ENCODE measurements around the gene ARMC9.
"Not testable (repeated sequence)": the region's sequence is repeated elsewhere in the genome, so short reads cannot be mapped to it uniquely, and the experiment has no call there.

ARMC9 gene

DNA sequence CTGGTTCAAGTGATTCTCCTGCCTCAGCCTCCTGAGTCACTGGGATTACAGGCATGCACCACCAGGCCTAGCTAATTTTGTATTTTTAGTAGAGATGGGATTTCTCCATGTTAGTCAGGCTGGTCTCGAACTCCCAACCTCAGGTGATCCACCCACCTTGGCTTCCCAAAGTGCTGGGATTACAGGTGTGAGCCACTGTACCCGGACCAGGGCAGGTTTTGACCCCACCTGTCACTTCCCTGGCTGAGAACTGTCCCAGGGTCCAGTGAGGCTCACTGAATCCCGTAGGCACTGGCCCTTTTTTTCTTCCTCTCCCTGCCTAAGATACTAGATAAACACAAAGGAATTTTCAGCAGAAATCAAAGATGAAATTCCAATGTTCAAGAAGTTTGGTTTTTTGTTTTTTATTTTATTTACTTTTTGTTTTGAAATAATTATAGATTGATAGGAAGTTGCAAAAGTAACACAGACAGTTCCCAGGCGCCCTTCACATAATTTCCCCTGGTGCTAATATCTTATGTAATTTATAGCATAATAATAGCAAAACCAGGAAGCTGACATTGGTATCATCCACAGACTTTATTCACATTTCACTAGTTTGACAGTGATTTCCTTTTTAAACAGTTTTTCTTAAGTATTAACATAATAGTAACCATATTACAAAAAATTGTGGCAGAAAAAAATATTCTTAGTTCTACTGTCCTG is 144.7 kb downstream of the ARMC9 start:
- Histone ChIP-seq H3K9me3 (ENCODE audit: control insufficient read depth, insufficient read depth, low read length) (no peaks in the 10 kb centered on the region), H3K4me3 (ENCODE audit: low read depth, low read length) (no peak overlapping the region)

DNA sequence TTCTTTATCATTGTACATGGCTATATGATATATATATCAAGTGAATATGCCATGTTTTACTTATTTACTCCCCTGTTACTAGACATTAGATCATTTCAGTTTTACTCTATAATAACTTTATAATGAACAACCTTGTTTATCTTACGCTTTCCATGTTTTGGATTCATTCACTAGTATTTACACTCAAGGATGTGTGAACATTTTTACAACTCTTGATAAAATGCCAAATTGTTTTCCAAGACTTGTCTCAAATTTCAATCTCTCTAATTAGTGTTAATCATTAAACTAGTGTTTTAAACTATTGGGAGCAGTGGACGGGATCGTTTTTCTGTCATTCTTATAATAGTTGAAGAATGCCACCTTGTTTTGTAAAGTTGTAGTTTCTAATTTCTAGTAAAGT is 145.6 kb downstream of the ARMC9 start:
- H3K27me3 ChIP-seq (ENCODE audit: control insufficient read depth, insufficient read depth, low read length) = no peaks in the 10 kb centered on the region
- no peaks in the 10 kb centered on the region for H3K36me3 ChIP-seq (ENCODE audit: control insufficient read depth, insufficient read depth, low read length)
- H3K4me1 ChIP-seq (ENCODE audit: control insufficient read depth, insufficient read depth, low read length) = no peaks in the 10 kb centered on the region
- no peak overlapping the region for H3K9ac ChIP-seq (ENCODE audit: low read depth, low read length)
- H3K9me3 ChIP-seq (ENCODE audit: control insufficient read depth, insufficient read depth, low read length) = no peaks in the 10 kb centered on the region
- H3K4me3 ChIP-seq (ENCODE audit: low read depth, low read length) = no peak overlapping the region

More for the DNA sequence above, 144.7 kb downstream of the ARMC9 start:
- no peak overlapping the region for H3K9ac ChIP-seq (ENCODE audit: low read depth, low read length)
- no peaks in the 10 kb centered on the region for H3K36me3 ChIP-seq (ENCODE audit: control insufficient read depth, insufficient read depth, low read length)
- H3K27me3 ChIP-seq (ENCODE audit: control insufficient read depth, insufficient read depth, low read length) = no peaks in the 10 kb centered on the region
- no peaks in the 10 kb centered on the region for H3K4me1 ChIP-seq (ENCODE audit: control insufficient read depth, insufficient read depth, low read length)

DNA sequence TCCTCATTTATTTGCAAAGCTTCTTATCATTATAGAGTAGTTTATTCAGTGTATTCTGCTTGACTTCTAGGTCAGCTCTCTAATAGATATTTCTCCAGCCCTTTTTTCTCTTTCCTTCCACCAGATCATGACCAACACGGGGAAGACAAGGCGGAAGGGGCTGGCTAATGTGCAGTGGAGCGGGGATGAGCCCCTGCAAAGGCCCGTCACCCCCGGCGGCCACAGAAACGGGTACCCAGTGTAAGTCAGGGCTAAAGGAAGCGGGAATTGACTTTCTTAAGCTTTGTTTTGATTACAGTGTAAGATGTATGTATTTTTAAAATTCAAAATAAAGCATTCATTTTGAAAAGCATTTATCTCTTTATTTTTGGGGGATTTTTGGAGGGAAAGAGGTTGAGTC is 146.4 kb downstream of the ARMC9 start:
- no peaks in the 10 kb centered on the region for H3K27me3 ChIP-seq (ENCODE audit: control insufficient read depth, insufficient read depth, low read length)
- no peaks in the 10 kb centered on the region for H3K4me1 ChIP-seq (ENCODE audit: control insufficient read depth, insufficient read depth, low read length)
- H3K9ac ChIP-seq (ENCODE audit: low read depth, low read length) = no peak overlapping the region
- no peak overlapping the region for H3K4me3 ChIP-seq (ENCODE audit: low read depth, low read length)
- H3K36me3 ChIP-seq (ENCODE audit: control insufficient read depth, insufficient read depth, low read length) = no peaks in the 10 kb centered on the region
- no peaks in the 10 kb centered on the region for H3K9me3 ChIP-seq (ENCODE audit: control insufficient read depth, insufficient read depth, low read length)

DNA sequence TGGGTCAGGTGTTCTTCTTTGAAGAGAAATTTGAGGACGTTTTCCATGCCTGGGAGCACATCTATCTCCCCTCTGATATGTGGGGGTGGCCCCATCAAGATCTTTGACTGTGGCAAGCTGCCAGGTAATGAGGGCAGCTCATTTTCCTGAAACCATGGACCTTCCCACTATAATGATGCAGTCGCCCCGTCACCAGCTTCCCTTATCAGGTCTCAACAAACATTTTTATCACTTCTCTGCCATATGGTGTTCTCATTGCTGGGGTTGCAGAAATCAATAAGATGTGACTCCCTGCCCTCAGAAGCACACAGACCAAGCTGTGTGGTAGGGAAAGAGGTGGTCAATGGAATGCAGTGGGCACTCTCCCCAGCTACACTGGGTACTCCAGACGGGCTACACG is 148.7 kb downstream of the ARMC9 start:
- Histone ChIP-seq H3K9ac (ENCODE audit: low read depth, low read length) (no peak overlapping the region), H3K27me3 (ENCODE audit: control insufficient read depth, insufficient read depth, low read length) (no peaks in the 10 kb centered on the region), H3K4me3 (ENCODE audit: low read depth, low read length) (no peak overlapping the region), H3K9me3 (ENCODE audit: control insufficient read depth, insufficient read depth, low read length) (no peaks in the 10 kb centered on the region), H3K36me3 (ENCODE audit: control insufficient read depth, insufficient read depth, low read length) (no peaks in the 10 kb centered on the region), H3K4me1 (ENCODE audit: control insufficient read depth, insufficient read depth, low read length) (no peaks in the 10 kb centered on the region)

DNA sequence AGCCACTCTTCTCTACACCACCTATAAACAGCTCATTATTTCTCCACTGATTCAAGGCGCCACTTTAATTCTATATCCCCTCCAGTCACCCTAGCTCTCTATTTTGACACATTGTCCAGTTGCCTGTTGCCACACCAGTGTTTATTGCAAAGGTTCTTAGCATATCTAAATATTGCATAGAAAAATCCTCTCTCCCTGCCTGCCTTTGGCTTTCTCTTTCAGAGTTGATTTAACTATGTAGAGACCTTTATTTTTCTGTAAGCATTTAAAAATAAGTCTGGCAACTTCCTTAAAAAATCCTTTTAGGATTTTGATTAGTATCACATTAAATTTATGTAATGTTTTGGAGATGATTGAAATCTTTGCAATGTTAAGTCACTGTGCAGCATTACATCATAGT is 149.2 kb downstream of the ARMC9 start:
- Histone ChIP-seq H3K27me3 (ENCODE audit: control insufficient read depth, insufficient read depth, low read length) (no peaks in the 10 kb centered on the region), H3K36me3 (ENCODE audit: control insufficient read depth, insufficient read depth, low read length) (no peaks in the 10 kb centered on the region), H3K9me3 (ENCODE audit: control insufficient read depth, insufficient read depth, low read length) (no peaks in the 10 kb centered on the region), H3K9ac (ENCODE audit: low read depth, low read length) (no peak overlapping the region), H3K4me1 (ENCODE audit: control insufficient read depth, insufficient read depth, low read length) (no peaks in the 10 kb centered on the region), H3K4me3 (ENCODE audit: low read depth, low read length) (no peak overlapping the region)

DNA sequence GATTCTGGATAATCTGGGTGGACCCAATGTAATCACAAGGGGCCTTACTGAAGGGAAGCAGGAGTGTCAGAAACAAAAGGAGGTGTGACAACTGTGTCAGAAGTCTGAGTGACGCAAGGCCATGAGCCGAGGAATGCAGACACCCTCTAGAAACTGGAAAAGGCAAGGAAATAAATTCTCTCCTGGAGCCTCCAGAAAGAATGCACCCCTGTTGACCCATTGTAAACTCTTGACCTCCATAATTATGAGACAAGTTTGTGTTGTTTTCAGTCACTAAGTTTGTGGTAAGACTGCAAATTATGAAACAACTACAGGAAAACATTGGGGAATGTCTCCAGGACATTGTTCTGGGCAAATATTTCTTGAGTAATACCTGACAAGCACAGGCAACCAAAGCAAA is 149.7 kb downstream of the ARMC9 start:
- H3K36me3 ChIP-seq (ENCODE audit: control insufficient read depth, insufficient read depth, low read length) = no peaks in the 10 kb centered on the region
- no peaks in the 10 kb centered on the region for H3K4me1 ChIP-seq (ENCODE audit: control insufficient read depth, insufficient read depth, low read length)
- H3K27me3 ChIP-seq (ENCODE audit: control insufficient read depth, insufficient read depth, low read length) = no peaks in the 10 kb centered on the region
- no peaks in the 10 kb centered on the region for H3K9me3 ChIP-seq (ENCODE audit: control insufficient read depth, insufficient read depth, low read length)
- H3K4me3 ChIP-seq (ENCODE audit: low read depth, low read length) = no peak overlapping the region
- H3K9ac ChIP-seq (ENCODE audit: low read depth, low read length) = no peak overlapping the region

DNA sequence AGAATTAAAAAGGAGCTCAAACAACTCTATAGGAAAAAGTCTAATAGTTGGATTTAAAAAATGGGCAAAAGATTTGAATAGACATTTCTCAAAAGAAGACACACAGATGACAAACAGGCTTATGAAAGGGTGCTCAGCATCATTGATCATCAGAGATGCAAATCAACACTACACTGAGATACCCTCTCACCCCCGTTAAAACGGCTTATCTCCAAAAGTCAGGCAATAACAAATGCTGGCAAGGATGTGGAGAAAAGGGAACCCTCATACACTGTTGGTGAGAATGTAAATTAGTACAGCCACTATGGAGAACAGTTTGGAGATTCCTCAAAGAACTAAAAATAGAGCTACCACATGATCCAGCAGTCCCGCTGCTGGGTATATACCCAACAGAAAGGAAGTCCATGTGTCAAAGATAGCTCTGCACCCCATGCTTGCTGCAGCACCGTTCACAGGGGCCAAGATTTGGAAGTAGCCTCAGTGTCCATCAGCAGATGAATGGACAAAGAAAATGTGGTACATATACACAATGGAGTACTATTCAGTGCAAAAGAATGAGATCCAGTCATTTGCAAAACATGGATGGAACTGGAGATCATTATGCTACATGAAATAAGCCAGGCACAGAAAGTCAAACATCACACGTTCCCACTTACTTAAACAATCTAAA is 150.4 kb downstream of the ARMC9 start:
- H3K4me1 ChIP-seq (ENCODE audit: control insufficient read depth, insufficient read depth, low read length) = no peaks in the 10 kb centered on the region
- no peaks in the 10 kb centered on the region for H3K36me3 ChIP-seq (ENCODE audit: control insufficient read depth, insufficient read depth, low read length)
- no peak overlapping the region for H3K4me3 ChIP-seq (ENCODE audit: low read depth, low read length)
- H3K9me3 ChIP-seq (ENCODE audit: control insufficient read depth, insufficient read depth, low read length) = no peaks in the 10 kb centered on the region
- H3K27me3 ChIP-seq (ENCODE audit: control insufficient read depth, insufficient read depth, low read length) = no peaks in the 10 kb centered on the region
- no peak overlapping the region for H3K9ac ChIP-seq (ENCODE audit: low read depth, low read length)

DNA sequence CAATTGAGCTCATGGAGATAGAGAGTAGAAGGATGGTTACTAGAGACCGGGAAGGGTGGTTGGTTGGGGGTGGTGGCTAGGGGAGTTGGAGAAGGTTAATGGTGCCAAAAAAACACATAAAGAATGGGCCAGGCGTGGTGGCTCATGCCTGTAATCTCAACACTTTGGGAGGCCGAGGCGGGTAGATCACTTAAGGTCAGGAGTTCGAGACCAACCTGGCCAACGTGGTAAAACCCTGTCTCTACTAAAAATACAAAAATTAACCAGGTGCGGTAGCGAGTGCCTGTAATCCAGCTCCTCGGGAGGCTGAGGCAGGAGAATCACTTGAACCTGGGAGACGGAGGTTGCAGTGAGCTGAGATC is 150.9 kb downstream of the ARMC9 start:
- not testable (repeated sequence) for H3K27me3 ChIP-seq (ENCODE audit: control insufficient read depth, insufficient read depth, low read length); H3K4me3 ChIP-seq (ENCODE audit: low read depth, low read length); H3K4me1 ChIP-seq (ENCODE audit: control insufficient read depth, insufficient read depth, low read length); H3K9ac ChIP-seq (ENCODE audit: low read depth, low read length); H3K36me3 ChIP-seq (ENCODE audit: control insufficient read depth, insufficient read depth, low read length); H3K9me3 ChIP-seq (ENCODE audit: control insufficient read depth, insufficient read depth, low read length)

DNA sequence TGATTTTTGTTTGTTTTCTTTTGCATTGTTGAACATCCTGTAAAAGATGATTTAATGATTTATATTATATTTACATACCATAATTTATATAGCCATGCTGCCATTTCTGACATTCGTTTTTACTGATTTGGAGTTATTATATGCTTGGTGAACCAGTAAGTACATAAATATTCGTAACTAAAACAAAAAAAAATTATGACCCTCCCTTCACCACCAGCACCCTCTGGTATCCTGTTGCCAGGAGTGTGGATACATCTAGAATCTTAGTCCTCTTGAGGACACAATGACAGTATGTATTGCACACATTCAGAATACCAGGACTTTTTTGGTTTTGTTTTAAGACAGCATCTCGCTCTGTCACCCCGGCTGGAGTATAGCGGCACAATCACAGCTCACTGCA is 153.2 kb downstream of the ARMC9 start:
- no peaks in the 10 kb centered on the region for H3K27me3 ChIP-seq (ENCODE audit: control insufficient read depth, insufficient read depth, low read length)
- no peaks in the 10 kb centered on the region for H3K36me3 ChIP-seq (ENCODE audit: control insufficient read depth, insufficient read depth, low read length)
- H3K4me1 ChIP-seq (ENCODE audit: control insufficient read depth, insufficient read depth, low read length) = peaks cover 3% of the 10 kb centered on the region

DNA sequence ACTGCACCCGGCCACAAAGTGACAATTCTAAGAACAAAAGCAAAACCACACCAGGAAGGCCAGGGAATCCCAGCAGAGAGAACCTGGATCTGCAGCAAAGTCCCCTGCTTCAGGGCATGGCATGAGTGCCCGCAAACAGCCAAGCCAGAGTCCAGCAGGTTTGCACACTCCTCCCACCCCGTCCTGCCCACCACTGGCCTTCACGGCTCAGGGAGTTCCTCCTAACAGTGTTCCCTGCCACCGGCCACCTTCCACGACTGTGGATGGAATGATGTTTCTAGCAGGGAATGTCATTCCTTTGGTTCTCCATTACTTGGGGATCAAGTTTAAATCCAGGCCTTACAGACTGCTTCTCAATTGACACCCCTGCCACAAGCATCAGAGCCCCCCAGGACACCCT is 155.0 kb downstream of the ARMC9 start:
- Histone ChIP-seq H3K36me3 (ENCODE audit: control insufficient read depth, insufficient read depth, low read length) (no peaks in the 10 kb centered on the region), H3K4me3 (ENCODE audit: low read depth, low read length) (no peak overlapping the region), H3K27me3 (ENCODE audit: control insufficient read depth, insufficient read depth, low read length) (no peaks in the 10 kb centered on the region), H3K9ac (ENCODE audit: low read depth, low read length) (no peak overlapping the region), H3K4me1 (ENCODE audit: control insufficient read depth, insufficient read depth, low read length) (peaks cover 3% of the 10 kb centered on the region), H3K9me3 (ENCODE audit: control insufficient read depth, insufficient read depth, low read length) (no peaks in the 10 kb centered on the region)

More for the DNA sequence above, 153.2 kb downstream of the ARMC9 start:
- Histone ChIP-seq H3K9me3 (ENCODE audit: control insufficient read depth, insufficient read depth, low read length) (no peaks in the 10 kb centered on the region), H3K9ac (ENCODE audit: low read depth, low read length) (no peak overlapping the region), H3K4me3 (ENCODE audit: low read depth, low read length) (no peak overlapping the region)

DNA sequence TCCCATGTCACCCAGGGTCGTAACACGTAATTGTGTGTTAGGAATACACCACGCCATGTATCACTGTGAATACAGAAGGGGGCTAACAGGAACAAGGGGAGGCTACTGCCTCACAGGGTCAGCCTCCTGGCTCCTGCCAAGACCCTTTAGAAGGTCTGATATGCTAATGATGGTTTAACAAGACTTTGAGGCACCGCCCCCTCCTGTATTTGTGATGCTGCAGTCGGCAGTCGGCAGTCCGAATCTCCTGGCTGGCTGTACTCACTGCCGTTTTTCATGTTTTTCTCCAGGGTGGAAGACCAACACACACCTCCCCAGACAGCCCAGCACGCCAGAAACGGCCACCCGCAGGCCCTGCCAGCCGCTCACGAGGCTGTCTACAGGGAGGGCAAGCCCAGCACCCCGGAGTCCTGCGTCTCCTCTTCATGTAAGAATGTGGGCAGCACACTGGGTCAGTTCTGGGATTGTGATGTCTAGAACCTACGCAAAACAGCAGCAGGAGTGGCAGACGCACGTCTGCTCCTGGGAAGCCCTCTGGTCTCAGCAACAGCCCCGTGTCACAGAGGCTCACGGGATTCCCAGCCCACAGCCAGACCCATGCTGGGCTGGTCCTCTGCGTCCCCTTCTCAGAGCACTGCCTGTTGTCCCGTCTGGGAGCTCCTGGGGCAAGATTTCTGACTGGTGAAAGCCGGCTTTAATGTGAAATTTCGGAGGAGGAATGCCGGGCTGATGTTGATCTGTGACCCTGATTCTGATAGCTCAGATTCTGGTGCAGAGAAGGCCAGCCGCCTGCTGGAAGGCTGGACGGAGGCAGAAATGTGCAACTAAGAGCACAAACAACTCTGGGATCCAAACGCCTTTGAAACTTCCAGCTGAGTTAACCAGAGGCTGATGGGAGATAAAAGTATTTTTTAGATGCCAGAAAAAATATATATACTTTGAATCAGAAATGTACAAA is 157.4 kb downstream of the ARMC9 start:
- Histone ChIP-seq H3K4me3 (ENCODE audit: low read depth, low read length) (no peak overlapping the region), H3K9ac (ENCODE audit: low read depth, low read length) (no peak overlapping the region), H3K4me1 (ENCODE audit: control insufficient read depth, insufficient read depth, low read length) (peaks cover 3% of the 10 kb centered on the region), H3K9me3 (ENCODE audit: control insufficient read depth, insufficient read depth, low read length) (no peaks in the 10 kb centered on the region), H3K36me3 (ENCODE audit: control insufficient read depth, insufficient read depth, low read length) (no peaks in the 10 kb centered on the region), H3K27me3 (ENCODE audit: control insufficient read depth, insufficient read depth, low read length) (no peaks in the 10 kb centered on the region)
